22Rv1 (cell line): ENCODE data around the gene DEPDC5.

Experiments used
- ZFX ChIP-seq: fragments of 450-650 bp; IDR thresholded peaks from 2 replicates; pipeline ENCODE4 v1.6.1; 2017; ENCODE audit warnings: antibody characterized with exemption, borderline replicate concordance
- TF ChIP-seq, protein P1 (sequence below): fragments of 450-650 bp; IDR thresholded peaks from 2 replicates; pipeline ENCODE4 v1.5.1; 2017; ENCODE audit warnings: mild to moderate bottlenecking

DNA sequence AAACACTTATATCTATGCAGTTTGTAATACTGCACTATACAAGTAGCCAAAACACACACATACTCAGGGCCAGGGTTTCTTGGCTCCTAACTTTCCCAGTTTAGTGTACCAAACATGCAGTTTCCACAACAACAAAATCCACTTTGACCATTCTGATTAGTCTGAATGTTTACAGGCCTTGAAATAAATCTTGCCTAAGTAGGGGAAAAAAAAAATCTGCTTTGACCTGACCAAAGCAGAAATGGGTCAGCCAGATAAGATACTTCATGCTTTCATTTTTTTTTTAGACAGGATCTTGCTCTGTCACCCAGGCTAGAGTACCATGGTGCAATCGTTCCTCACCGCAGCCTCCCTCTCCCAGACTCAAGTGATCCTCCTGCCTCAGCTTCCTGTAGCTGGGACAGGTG, 14.0 kb upstream of the DEPDC5 start:
- TF ChIP-seq, protein P1, sequence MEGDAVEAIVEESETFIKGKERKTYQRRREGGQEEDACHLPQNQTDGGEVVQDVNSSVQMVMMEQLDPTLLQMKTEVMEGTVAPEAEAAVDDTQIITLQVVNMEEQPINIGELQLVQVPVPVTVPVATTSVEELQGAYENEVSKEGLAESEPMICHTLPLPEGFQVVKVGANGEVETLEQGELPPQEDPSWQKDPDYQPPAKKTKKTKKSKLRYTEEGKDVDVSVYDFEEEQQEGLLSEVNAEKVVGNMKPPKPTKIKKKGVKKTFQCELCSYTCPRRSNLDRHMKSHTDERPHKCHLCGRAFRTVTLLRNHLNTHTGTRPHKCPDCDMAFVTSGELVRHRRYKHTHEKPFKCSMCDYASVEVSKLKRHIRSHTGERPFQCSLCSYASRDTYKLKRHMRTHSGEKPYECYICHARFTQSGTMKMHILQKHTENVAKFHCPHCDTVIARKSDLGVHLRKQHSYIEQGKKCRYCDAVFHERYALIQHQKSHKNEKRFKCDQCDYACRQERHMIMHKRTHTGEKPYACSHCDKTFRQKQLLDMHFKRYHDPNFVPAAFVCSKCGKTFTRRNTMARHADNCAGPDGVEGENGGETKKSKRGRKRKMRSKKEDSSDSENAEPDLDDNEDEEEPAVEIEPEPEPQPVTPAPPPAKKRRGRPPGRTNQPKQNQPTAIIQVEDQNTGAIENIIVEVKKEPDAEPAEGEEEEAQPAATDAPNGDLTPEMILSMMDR: no peak
- no peak for TF ChIP-seq ZFX
